HL-60 (cell line): Measurements from ENCODE around the gene C19orf53.

Experiments used
- DNase-seq, 2 experiments: peaks; one replicate each; pipeline ENCODE4 v3.0.0-alpha.2; 2010 to 2020; ENCODE audit warnings: low read depth in 1 of 2, low spot score in 1 of 2
- H3K27ac ChIP-seq: fragments of 250-450 bp; sonication (Bioruptor Pico); replicated peaks from 2 replicates; pipeline ENCODE4 v1.5.1; 2020; ENCODE audit warnings: mild to moderate bottlenecking, moderate library complexity
- H3K27me3 ChIP-seq: fragments of 250-450 bp; sonication (Bioruptor Pico); 2 replicates; pipeline ENCODE4 v1.5.1; 2021; ENCODE audit warnings: mild to moderate bottlenecking, moderate library complexity; ENCODE audit not compliant: insufficient read depth, poor library complexity, severe bottlenecking
- H3K4me3 ChIP-seq: replicated peaks from 2 replicates; pipeline ENCODE4 v1.5.1; 2011; ENCODE audit warnings: mild to moderate bottlenecking, control low read depth, low read length; ENCODE audit not compliant: insufficient read depth
- GABPA ChIP-seq: IDR thresholded peaks from 2 replicates; pipeline ENCODE4 v1.6.1; 2012; ENCODE audit warnings: low read depth
- POLR2AphosphoS5 ChIP-seq: IDR thresholded peaks from 2 replicates; pipeline ENCODE4 v1.6.1; 2012; ENCODE audit warnings: low read depth
- SPI1 ChIP-seq: IDR thresholded peaks from 2 replicates; pipeline ENCODE4 v1.6.1; 2012; ENCODE audit warnings: low read depth, mild to moderate bottlenecking, borderline replicate concordance
- TF ChIP-seq, protein P1 (sequence below): IDR thresholded peaks from 2 replicates; pipeline ENCODE4 v1.6.1; 2012; ENCODE audit warnings: low read depth; ENCODE audit not compliant: insufficient replicate concordance
- TF ChIP-seq, protein P2 (sequence below): IDR thresholded peaks from one replicate; pipeline ENCODE4 v1.5.1; 2011; ENCODE audit warnings: low read length, control low read depth, inconsistent platforms; ENCODE audit not compliant: insufficient read depth

The C19orf53 gene

DNA sequence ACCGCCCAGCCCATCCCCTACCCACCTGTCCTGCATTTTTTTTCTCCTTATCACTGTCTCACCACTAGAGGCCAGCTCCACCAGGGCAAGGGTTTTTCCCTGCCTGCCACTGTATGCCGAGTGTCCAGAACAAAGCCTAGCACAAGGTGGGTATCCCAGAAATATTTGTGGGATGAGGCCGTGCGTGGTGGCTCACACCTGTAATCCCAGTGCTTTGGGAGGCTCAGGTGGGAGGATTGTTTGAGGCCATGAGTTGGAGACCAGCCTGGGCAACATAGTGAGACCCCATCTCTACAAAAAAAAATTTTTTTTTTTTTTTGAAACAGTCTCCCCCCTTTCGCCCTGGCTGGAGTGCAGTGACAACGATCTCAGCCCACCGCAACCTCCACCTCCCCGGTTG, 12.8 kb upstream of the C19orf53 start:
- no peak for TF ChIP-seq SPI1
- TF ChIP-seq, protein P1, sequence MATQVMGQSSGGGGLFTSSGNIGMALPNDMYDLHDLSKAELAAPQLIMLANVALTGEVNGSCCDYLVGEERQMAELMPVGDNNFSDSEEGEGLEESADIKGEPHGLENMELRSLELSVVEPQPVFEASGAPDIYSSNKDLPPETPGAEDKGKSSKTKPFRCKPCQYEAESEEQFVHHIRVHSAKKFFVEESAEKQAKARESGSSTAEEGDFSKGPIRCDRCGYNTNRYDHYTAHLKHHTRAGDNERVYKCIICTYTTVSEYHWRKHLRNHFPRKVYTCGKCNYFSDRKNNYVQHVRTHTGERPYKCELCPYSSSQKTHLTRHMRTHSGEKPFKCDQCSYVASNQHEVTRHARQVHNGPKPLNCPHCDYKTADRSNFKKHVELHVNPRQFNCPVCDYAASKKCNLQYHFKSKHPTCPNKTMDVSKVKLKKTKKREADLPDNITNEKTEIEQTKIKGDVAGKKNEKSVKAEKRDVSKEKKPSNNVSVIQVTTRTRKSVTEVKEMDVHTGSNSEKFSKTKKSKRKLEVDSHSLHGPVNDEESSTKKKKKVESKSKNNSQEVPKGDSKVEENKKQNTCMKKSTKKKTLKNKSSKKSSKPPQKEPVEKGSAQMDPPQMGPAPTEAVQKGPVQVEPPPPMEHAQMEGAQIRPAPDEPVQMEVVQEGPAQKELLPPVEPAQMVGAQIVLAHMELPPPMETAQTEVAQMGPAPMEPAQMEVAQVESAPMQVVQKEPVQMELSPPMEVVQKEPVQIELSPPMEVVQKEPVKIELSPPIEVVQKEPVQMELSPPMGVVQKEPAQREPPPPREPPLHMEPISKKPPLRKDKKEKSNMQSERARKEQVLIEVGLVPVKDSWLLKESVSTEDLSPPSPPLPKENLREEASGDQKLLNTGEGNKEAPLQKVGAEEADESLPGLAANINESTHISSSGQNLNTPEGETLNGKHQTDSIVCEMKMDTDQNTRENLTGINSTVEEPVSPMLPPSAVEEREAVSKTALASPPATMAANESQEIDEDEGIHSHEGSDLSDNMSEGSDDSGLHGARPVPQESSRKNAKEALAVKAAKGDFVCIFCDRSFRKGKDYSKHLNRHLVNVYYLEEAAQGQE = no peak
- TF ChIP-seq POLR2AphosphoS5 = no peak
- TF ChIP-seq, protein P2, sequence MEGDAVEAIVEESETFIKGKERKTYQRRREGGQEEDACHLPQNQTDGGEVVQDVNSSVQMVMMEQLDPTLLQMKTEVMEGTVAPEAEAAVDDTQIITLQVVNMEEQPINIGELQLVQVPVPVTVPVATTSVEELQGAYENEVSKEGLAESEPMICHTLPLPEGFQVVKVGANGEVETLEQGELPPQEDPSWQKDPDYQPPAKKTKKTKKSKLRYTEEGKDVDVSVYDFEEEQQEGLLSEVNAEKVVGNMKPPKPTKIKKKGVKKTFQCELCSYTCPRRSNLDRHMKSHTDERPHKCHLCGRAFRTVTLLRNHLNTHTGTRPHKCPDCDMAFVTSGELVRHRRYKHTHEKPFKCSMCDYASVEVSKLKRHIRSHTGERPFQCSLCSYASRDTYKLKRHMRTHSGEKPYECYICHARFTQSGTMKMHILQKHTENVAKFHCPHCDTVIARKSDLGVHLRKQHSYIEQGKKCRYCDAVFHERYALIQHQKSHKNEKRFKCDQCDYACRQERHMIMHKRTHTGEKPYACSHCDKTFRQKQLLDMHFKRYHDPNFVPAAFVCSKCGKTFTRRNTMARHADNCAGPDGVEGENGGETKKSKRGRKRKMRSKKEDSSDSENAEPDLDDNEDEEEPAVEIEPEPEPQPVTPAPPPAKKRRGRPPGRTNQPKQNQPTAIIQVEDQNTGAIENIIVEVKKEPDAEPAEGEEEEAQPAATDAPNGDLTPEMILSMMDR = no peak
- TF ChIP-seq GABPA = no peak
- no peak for DNase-seq
- H3K4me3 ChIP-seq = no peak overlapping the region
- H3K27ac ChIP-seq = no peak overlapping the region
- no peaks in the 10 kb centered on the region for H3K27me3 ChIP-seq

DNA sequence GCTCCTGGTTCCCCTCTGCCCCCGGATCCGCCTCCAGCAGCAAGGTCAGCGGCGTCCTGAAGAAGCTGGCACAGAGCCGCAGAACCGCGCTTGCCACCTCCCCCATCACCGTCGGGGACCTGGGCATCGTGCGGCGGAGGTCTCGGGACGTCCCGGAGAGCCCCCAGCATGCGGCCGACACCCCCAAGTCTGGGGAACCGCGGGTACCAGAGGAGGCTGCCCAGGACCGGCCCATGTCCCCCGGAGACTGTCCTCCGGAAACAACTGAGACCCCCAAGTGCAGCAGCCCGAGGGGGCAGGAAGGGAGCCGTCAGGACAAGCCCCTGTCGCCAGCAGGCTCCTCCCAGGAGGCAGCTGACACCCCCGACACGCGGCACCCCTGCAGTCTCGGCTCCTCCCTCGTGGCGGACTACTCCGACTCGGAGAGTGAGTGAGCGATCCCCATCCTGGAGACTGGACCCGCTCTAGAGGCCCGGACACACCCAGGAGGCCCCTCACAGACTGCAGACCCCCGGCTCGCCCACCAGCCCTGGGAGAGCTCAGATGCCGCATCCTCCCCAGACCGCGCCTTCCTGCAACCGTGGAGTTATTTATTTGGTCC, 11.5 kb upstream of the C19orf53 start:
- Histone ChIP-seq H3K27ac (no peak overlapping the region), H3K27me3 (no peaks in the 10 kb centered on the region), H3K4me3 (no peak overlapping the region)
- DNase-seq = no peak
- TF ChIP-seq GABPA (no peak), POLR2AphosphoS5 (no peak), SPI1 (no peak)
- TF ChIP-seq, protein P1 = no peak
- TF ChIP-seq, protein P2 = no peak

DNA sequence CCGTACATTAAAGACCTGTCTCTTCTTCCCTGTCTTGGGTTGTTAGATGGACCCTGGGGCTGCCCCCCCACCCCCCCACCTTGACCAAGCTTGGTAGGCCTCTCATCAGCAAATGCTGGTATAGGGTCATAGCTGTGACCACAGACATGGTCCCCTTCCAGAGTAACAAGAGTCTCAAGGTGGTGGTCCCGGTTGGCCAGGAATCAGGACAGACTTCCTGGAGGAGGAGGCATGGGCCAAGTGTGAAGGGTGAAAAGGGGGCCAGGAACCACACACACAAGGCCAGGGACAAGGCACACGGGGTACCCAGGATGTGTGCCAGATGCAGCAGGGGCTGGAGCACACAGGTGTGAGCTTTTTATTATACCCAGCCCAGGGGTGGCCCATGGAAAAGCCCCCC, 11.0 kb upstream of the C19orf53 start:
- H3K27ac ChIP-seq = no peak overlapping the region
- H3K4me3 ChIP-seq = peak overlapping the region; percentile 80; the same call in 1 of the 2 replicates
- TF ChIP-seq SPI1 (no peak), POLR2AphosphoS5 (no peak), GABPA (no peak)
- TF ChIP-seq, protein P2 = no peak
- TF ChIP-seq, protein P1 = no peak
- no peaks in the 10 kb centered on the region for H3K27me3 ChIP-seq
- DNase-seq = no peak
